Mucosa of descending colon (tissue), 3 donors: Measurements from ENCODE around the gene IFNL1. TPM values are rescaled to one million over a fixed set of nuclear protein-coding genes. Genes with fewer than 3 reads are reported as not detected.
A peak's percentile ranks its signal among the peaks of the same experiment; 100 is the strongest.

Experiments
- ATAC-seq: fragments of 200-7000 bp; cut with Tn5 transposase; one replicate; pipeline ENCODE4 v1.9.1; 2020; ENCODE audit warnings: mild to moderate bottlenecking, moderate library complexity
- DNase-seq, 3 donors: peaks; one replicate each; pipeline ENCODE4 v3.0.0-alpha.2; 2020
- H3K36me3 ChIP-seq: fragments of 200-600 bp; one replicate; pipeline ENCODE4 v1.8.0; 2021; ENCODE audit warnings: low read depth, mild to moderate bottlenecking
- H3K4me1 ChIP-seq: fragments of 200-600 bp; one replicate; pipeline ENCODE4 v1.8.0; 2021; ENCODE audit warnings: low read depth, mild to moderate bottlenecking
- H3K4me3 ChIP-seq: fragments of 200-600 bp; one replicate; pipeline ENCODE4 v1.8.0; 2021; ENCODE audit warnings: mild to moderate bottlenecking
- H3K9me3 ChIP-seq: fragments of 200-600 bp; one replicate; pipeline ENCODE4 v1.8.0; 2021; ENCODE audit warnings: mild to moderate bottlenecking
- intact Hi-C, 2 donors: fragments of 100-400 bp; cut with DNase I in 1 of 2; cut with micrococcal nuclease in 1 of 2; formaldehyde crosslinking; loops; one replicate each; pipeline versions ENCODE4 v1.11.0 to v1.11.1; 2022; cut with DNase I, micrococcal nuclease
- total RNA-seq, 3 donors: library from RNA; stranded (reverse); fragmentation: NEBNext Ultra II Directional in 2 of 3; extraction: Animal tissue kit (Norgen Biotek cat#: 25700) in 2 of 3; gene quantifications; one replicate each; pipeline versions ENCODE4 v1.2.1 to v1.2.4, GENCODE V29; 2021 to 2023
- TF ChIP-seq, protein P1 (sequence below): fragments of 200-600 bp; IDR thresholded peaks from one replicate; pipeline ENCODE4 v1.8.0; 2022; ENCODE audit warnings: antibody characterized with exemption, mild to moderate bottlenecking
- donor health status: DM: no; HTN: no; CAD: no; lungs with moderate emphysema.
- donor health status: DM: no; HTN: no; CAD: no.
- donor health status: DM: no; HTN: yes; CAD: no.

IFNL1 gene
- total RNA-seq, 3 donors from 2014 or later = not detected

DNA sequence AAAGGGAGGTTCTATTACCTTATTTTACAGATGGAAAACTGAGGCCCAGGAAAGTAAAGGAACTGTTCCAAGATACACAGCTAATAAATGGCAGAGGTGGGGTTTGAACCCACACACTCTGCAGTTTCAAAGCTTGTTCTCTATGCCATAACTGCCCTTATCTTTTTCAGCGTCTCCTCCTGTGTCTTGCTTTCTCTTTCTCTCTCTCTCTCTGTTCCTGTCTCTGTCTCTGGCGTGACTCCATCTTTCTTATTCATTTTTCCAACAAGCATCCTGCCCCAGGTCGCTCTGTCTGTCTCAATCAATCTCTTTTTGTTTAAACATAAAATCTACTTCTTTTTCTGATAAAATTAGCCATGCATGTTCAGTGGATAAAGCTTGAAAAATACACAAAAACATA, 44.4 kb upstream of the IFNL1 start:
- TF ChIP-seq, protein P1, sequence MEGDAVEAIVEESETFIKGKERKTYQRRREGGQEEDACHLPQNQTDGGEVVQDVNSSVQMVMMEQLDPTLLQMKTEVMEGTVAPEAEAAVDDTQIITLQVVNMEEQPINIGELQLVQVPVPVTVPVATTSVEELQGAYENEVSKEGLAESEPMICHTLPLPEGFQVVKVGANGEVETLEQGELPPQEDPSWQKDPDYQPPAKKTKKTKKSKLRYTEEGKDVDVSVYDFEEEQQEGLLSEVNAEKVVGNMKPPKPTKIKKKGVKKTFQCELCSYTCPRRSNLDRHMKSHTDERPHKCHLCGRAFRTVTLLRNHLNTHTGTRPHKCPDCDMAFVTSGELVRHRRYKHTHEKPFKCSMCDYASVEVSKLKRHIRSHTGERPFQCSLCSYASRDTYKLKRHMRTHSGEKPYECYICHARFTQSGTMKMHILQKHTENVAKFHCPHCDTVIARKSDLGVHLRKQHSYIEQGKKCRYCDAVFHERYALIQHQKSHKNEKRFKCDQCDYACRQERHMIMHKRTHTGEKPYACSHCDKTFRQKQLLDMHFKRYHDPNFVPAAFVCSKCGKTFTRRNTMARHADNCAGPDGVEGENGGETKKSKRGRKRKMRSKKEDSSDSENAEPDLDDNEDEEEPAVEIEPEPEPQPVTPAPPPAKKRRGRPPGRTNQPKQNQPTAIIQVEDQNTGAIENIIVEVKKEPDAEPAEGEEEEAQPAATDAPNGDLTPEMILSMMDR = no peak
- intact Hi-C loops = no loop called here
- Histone ChIP-seq H3K4me1 (no peaks in the 10 kb centered on the region), H3K9me3 (no peaks in the 10 kb centered on the region), H3K36me3 (no peaks in the 10 kb centered on the region), H3K4me3 (no peak overlapping the region)
- DNase-seq (no peak), ATAC-seq (no peak)

DNA sequence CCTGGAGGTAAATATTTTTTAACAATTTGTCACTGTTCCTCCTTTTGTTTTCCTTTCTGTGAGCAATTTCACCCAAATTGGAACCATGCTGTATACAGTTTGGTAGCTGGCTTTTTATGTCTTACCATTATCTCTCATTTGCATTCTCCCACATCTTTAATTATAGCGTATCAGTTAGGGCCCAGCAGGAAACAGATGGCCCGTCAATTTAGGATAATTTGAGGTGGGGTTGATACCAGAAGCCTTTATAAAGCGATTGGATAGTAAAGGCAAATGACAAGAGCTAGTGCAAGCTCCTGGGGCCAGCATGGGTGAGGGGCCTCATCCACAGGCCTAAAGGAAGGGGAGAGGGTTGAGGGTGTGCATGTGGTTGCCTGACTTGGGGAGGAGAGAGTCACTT, 43.7 kb upstream of the IFNL1 start:
- no peak overlapping the region for H3K4me3 ChIP-seq
- ATAC-seq = no peak
- TF ChIP-seq, protein P1 = no peak

GRCh38 chr19:39253374-39254149, 42.6 kb upstream of the IFNL1 start:
- intact Hi-C loops = no loop called here
- DNase-seq (no peak), ATAC-seq (no peak)
- TF ChIP-seq, protein P1 = no peak
- Histone ChIP-seq H3K4me1 (no peaks in the 10 kb centered on the region), H3K9me3 (no peaks in the 10 kb centered on the region), H3K4me3 (no peak overlapping the region), H3K36me3 (no peaks in the 10 kb centered on the region)

More for the DNA sequence above, 43.7 kb upstream of the IFNL1 start:
- no peaks in the 10 kb centered on the region for H3K36me3 ChIP-seq
- no peaks in the 10 kb centered on the region for H3K4me1 ChIP-seq
- H3K9me3 ChIP-seq = no peaks in the 10 kb centered on the region
- DNase-seq = no peak
- intact Hi-C loops = no loop called here

DNA sequence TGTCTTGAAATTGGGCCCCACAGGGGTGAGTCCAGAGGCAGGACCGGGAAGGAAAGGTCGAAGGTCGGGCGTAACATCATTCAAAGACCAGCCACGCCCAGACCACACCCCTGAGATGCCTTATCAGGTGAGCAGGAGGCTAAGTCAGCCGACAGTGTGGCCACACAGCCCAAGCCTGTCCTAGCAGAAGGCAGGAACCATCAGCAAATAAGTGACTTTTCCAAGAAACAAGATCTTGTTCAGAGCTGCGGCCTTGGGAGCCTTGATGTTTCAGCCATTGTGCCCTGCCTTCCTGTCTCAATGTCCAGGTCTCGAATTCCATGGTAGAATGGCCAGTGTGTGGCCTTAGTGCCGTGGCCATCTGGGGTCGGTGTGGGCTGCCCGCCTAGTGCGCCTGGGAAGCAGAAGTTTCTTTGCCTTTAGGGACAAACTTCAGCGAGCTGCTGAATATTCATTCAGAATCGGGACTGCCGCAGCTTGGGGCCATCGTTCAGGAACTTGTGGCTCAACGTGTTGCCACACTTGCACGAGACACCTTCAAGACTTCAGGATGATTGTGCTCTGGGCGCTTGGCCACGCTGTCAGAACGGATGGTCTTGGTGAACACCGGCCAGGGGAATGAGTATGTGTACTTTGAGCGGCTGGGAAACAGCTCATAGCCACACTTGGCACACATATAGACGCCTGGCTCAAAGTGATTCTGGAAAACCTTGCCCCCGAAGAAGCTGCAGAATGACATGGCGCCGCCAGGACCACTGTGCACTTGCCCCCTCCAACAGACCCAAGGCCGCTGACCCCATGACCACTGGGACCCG, 41.5 kb upstream of the IFNL1 start:
- Histone ChIP-seq H3K4me1 (no peaks in the 10 kb centered on the region), H3K4me3 (no peak overlapping the region), H3K36me3 (no peaks in the 10 kb centered on the region), H3K9me3 (no peaks in the 10 kb centered on the region)
- DNase-seq (peak in 1 of 3 donors; percentile 17), ATAC-seq (peak; percentile 48)
- intact Hi-C loops = no loop called here
- TF ChIP-seq, protein P1 = no peak

GRCh38 chr19:39257227-39257626, 39.0 kb upstream of the IFNL1 start:
- DNase-seq (no peak), ATAC-seq (no peak)
- intact Hi-C loops = no loop called here
- Histone ChIP-seq H3K4me1 (no peaks in the 10 kb centered on the region), H3K4me3 (no peak overlapping the region), H3K9me3 (no peaks in the 10 kb centered on the region), H3K36me3 (no peaks in the 10 kb centered on the region)
- TF ChIP-seq, protein P1 = no peak
